ENCODE results near the gene PCBP4.
A peak's percentile ranks its signal among the peaks of the same experiment; 100 is the strongest.

PCBP4 gene

DNA sequence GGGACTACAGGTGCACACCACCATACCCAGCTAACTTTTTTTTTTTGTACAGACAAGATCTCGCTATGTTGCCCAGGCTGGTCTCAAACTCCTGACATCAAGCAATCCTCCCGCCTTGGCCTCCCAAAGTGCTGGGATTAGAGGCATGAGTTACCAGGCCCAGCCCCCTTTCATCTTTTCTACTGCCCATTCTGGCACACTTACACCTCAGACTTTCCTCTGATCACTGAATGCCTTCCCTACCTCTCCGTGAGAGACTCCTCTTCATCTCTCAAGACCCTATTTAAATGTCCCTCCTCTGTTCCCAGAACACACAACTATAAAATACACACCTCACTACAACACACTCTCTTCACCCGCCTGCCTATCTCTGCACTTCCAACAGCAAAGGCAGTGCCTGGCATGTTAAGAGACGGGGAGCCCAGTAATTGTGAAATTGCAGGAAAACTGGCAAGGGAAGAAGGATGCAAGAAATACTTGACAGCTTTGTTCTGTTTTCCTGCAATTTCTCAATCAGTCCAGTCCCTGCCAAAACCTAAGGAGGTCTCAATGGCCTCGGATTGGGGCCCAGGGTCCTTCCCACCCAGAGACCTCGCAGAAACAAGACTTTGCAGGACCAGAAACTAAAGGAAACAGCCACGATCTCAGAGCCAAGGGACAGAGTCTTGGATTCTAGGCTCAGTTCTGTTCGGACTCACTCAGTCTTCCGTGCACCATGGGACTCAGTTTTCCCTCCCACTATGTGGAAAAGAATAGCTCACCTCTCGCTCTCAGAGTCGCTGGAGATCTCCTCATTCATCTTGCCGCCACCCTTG is 26.4 kb downstream of the PCBP4 start:
- H3K9ac ChIP-seq (ENCODE audit: low read depth, low read length), result peak overlapping the region; percentile 89
- H3K4me2 ChIP-seq (ENCODE audit: low read length), result peak overlapping the region; percentile 99
- no peaks in the 10 kb centered on the region for H3K27me3 ChIP-seq (ENCODE audit: control insufficient read depth, insufficient read depth, low read length)
- H3K4me1 ChIP-seq (ENCODE audit: control insufficient read depth, insufficient read depth, low read length), result peaks cover 26% of the 10 kb centered on the region
- peaks cover 20% of the 10 kb centered on the region for H3K36me3 ChIP-seq (ENCODE audit: insufficient read depth, low read length)
- peak overlapping the region; percentile 90 for H3K4me3 ChIP-seq (ENCODE audit: low read length)
- no peaks in the 10 kb centered on the region for H3K9me3 ChIP-seq (replicated peaks; ENCODE audit: low read length)

DNA sequence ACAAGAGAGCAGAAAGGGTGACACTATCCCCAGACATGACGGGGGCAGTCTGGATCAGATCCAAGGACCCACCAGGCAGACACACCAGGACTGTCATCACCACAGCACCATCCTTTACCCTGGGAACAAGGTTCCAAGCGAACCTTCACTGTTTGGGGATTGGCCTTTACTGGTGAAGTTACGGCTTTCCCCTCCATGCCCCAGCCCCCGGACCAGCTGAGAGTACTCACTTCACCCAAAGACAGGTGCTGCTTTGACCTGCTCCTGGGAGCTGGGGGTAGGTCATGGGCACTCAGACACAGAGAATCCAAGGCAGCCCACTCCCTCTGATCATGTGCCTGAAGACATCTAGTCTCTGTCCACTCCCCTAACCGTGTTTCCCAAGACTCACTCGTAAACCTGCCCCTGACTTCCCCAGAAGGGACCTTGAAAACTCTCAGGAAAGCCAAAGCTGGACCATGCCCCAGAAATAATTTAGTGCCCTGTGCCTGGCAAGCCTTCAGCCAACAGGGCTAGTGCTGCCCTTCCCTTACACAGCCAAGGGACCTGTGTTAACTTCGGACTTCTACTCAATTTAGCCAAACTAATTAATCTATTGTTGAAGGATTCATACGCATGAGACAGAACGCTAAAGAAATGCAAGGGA is 28.4 kb downstream of the PCBP4 start:
- Histone ChIP-seq H3K4me3 (ENCODE audit: low read length) (no peak overlapping the region), H3K27me3 (ENCODE audit: control insufficient read depth, insufficient read depth, low read length) (no peaks in the 10 kb centered on the region), H3K4me1 (ENCODE audit: control insufficient read depth, insufficient read depth, low read length) (peaks cover 26% of the 10 kb centered on the region), H3K9ac (ENCODE audit: low read depth, low read length) (no peak overlapping the region), H3K36me3 (ENCODE audit: insufficient read depth, low read length) (peaks cover 34% of the 10 kb centered on the region), H3K4me2 (ENCODE audit: low read length) (no peak overlapping the region), H3K9me3 (replicated peaks; ENCODE audit: low read length) (no peaks in the 10 kb centered on the region)

DNA sequence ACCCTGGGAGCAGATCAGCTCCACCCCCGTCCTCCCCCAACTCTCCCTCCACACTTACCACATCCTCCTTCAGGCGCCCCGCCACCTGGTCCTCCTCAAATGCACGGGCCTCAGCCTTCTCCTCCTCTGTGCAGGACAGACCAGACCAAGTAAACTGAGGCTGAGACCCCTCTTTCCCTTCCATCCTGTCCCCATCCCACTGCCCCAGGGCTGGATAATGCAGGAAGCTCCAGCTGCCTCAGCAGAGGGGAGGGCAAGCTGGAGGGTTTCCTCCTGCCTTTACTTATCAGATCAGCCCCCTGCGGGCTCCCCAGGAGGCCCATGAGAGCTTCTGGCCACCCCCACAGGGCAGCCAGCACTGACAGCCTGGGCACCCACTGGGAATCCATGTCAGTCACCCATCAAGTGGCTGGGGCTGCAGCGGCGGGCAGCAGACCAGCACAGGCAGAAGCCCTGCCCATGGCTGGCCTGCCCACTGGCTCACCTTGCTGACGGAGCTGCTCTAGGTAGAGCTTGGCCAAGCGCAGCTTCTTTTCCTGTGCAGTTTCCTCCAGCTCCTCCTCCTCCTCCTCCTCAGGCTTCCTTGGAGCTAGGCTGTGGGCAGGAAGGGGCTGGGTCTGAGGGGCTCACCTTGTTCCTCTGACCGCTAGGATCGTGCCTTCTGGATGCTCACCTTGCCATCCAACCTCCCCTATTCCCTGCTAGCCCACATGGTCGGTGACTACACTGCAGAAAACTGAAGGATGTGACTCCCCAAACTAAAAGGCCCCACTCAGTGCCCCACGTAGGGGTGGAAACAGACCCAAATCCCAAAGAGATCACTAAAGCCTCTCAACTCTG is 29.4 kb downstream of the PCBP4 start:
- Histone ChIP-seq H3K36me3 (ENCODE audit: insufficient read depth, low read length) (peaks cover 40% of the 10 kb centered on the region), H3K4me2 (ENCODE audit: low read length) (no peak overlapping the region), H3K9ac (ENCODE audit: low read depth, low read length) (no peak overlapping the region), H3K9me3 (replicated peaks; ENCODE audit: low read length) (no peaks in the 10 kb centered on the region), H3K4me3 (ENCODE audit: low read length) (no peak overlapping the region), H3K27me3 (ENCODE audit: control insufficient read depth, insufficient read depth, low read length) (no peaks in the 10 kb centered on the region), H3K4me1 (ENCODE audit: control insufficient read depth, insufficient read depth, low read length) (peaks cover 18% of the 10 kb centered on the region)

DNA sequence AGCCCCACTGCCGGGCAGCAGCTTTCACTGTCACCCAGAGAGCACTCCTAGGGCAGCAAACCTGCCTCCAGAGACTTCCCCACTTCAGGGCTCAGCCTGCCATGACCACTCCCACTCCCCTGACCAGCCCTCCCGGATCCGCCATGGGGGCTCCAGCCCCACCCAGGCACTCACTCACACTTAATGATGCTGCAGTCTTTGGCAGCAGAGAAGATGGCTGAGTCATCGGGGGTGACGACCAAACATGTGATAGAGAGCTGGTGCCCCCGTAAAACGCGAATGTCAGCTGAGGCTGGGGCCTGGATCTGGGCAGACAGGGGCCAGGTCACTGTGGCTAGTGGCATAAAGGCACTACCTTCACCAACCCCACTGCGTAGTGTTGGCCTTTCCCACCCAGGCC is 30.2 kb downstream of the PCBP4 start:
- Histone ChIP-seq H3K9ac (ENCODE audit: low read depth, low read length) (no peak overlapping the region), H3K27me3 (ENCODE audit: control insufficient read depth, insufficient read depth, low read length) (no peaks in the 10 kb centered on the region), H3K4me2 (ENCODE audit: low read length) (no peak overlapping the region), H3K4me3 (ENCODE audit: low read length) (no peak overlapping the region), H3K4me1 (ENCODE audit: control insufficient read depth, insufficient read depth, low read length) (peaks cover 11% of the 10 kb centered on the region), H3K36me3 (ENCODE audit: insufficient read depth, low read length) (peaks cover 40% of the 10 kb centered on the region), H3K9me3 (replicated peaks; ENCODE audit: low read length) (no peaks in the 10 kb centered on the region)

DNA sequence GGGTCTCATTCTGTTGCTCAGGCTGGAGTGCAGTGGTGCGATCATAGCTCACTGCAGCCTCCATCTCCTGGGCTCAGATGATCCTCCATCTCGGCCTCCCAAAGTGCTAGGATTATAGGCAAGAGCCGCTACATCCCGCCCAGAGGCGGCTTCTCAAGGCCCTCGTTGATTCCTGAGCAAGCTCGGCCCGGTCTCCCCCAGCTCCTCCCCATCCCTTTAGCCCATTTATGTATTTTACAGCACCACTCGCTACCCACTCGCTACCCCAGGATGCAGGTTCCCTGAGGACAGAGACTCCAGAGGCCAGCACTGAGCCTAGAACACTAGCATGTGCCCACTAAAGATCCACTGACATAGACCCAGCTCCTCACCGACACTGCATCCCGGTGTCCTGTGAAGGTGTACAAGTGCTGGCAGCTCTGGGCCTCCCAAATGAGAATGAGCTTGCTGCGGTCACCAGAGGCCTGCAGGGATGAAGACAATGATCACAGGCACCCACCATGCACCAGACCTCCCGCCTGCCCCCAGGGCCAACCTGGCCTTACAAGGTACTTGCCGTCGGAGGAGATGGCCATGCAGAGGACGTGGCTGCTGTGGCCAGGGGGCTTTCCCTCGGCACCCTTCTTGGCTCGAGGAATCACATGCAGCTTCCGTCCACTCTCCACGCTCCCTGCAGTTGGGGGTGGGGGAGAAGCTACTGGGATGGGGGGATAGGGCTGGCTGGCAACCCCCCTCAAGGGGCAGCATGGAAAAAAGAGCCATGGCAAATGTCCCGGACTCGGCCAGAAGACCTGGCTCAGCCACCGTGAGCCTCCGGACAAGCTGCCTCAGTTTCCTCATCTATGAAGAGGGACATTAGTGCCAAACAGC is 31.1 kb downstream of the PCBP4 start:
- no peaks in the 10 kb centered on the region for H3K27me3 ChIP-seq (ENCODE audit: control insufficient read depth, insufficient read depth, low read length)
- H3K4me1 ChIP-seq (ENCODE audit: control insufficient read depth, insufficient read depth, low read length), result peaks cover 10% of the 10 kb centered on the region
- H3K9ac ChIP-seq (ENCODE audit: low read depth, low read length), result no peak overlapping the region
- H3K36me3 ChIP-seq (ENCODE audit: insufficient read depth, low read length), result peaks cover 44% of the 10 kb centered on the region
- no peak overlapping the region for H3K4me3 ChIP-seq (ENCODE audit: low read length)
- H3K4me2 ChIP-seq (ENCODE audit: low read length), result no peak overlapping the region
- no peaks in the 10 kb centered on the region for H3K9me3 ChIP-seq (replicated peaks; ENCODE audit: low read length)

DNA sequence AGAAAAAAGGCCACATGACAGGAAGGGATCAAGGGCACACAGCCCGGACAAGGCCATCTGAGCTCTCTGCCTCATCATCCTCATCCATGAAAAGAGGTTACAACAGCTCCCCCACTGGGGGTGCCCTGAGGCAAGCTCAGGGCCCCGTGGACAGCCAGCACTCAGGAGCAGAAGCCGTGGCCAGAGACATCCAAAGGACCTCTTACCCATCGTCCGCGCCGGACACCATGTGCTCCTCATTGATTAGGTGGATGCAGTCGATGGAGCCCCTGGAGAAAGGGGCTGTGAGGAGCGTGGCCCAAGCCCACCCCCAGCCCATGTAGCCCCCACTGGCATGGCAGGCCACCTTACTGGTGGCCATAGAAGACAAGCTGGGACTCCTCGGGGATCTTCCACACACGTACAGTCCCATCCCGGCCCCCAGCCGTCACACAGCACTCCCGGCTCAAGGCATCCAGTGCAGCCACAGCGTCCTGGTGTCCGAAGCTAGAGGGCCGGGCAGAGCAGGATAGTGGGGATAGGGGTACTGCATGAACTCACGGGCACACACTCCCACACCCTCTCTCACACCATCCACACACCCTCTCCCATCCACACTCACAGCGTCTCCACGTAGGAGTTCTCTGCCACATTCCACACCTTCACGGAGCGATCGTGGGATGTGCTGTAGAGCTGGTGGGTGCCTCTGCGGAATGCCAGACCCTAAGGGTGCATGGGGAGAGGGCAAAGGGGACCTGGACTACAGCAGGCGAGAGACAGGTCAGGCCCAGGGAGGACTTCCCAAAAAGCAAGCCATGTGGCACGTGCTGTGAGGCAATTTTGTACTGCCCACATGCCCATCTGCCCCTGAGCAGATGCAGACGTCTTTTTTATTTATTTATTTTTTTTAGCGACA is 32.0 kb downstream of the PCBP4 start:
- Histone ChIP-seq H3K4me1 (ENCODE audit: control insufficient read depth, insufficient read depth, low read length) (peaks cover 1% of the 10 kb centered on the region), H3K27me3 (ENCODE audit: control insufficient read depth, insufficient read depth, low read length) (no peaks in the 10 kb centered on the region), H3K9ac (ENCODE audit: low read depth, low read length) (no peak overlapping the region), H3K4me2 (ENCODE audit: low read length) (no peak overlapping the region), H3K4me3 (ENCODE audit: low read length) (no peak overlapping the region), H3K9me3 (replicated peaks; ENCODE audit: low read length) (no peaks in the 10 kb centered on the region), H3K36me3 (ENCODE audit: insufficient read depth, low read length) (peaks cover 44% of the 10 kb centered on the region)

DNA sequence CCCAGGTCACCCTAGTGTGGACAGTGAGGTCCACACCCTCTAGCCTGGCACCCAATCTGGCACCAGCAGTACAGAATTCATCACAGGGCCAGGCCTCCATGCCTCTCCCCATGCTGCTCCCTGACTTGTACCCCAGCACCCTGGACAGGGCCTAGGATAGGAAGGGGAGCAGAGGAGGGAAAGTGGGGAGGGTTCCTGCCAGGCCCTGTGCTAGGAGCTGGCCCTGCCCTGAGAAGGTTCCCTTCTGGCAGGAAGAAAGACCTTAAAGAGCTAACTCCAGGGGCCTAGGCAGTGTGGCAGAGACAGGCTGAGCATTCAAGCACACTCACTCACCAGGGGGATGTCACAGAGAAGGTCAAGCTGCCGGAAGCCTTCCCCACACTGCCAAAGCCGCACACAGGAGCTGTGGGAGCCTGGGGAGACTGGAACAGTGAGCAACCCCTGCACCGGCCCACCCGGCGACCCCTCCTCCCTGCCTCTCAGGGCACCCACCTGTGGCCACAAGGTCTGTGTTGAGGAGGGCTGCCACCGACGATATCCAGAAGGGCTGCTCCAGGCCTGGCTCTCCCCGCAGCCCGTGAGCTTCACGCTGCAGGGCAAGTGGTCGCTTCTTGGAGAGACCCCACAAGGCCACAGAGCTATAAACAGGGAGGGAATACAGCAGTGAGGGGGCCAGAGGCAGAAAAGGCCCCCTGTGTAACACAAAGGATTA is 33.0 kb downstream of the PCBP4 start:
- Histone ChIP-seq H3K9ac (ENCODE audit: low read depth, low read length) (no peak overlapping the region), H3K27me3 (ENCODE audit: control insufficient read depth, insufficient read depth, low read length) (no peaks in the 10 kb centered on the region), H3K9me3 (replicated peaks; ENCODE audit: low read length) (no peaks in the 10 kb centered on the region), H3K4me1 (ENCODE audit: control insufficient read depth, insufficient read depth, low read length) (no peaks in the 10 kb centered on the region), H3K36me3 (ENCODE audit: insufficient read depth, low read length) (peaks cover 44% of the 10 kb centered on the region), H3K4me2 (ENCODE audit: low read length) (no peak overlapping the region), H3K4me3 (ENCODE audit: low read length) (no peak overlapping the region)

DNA sequence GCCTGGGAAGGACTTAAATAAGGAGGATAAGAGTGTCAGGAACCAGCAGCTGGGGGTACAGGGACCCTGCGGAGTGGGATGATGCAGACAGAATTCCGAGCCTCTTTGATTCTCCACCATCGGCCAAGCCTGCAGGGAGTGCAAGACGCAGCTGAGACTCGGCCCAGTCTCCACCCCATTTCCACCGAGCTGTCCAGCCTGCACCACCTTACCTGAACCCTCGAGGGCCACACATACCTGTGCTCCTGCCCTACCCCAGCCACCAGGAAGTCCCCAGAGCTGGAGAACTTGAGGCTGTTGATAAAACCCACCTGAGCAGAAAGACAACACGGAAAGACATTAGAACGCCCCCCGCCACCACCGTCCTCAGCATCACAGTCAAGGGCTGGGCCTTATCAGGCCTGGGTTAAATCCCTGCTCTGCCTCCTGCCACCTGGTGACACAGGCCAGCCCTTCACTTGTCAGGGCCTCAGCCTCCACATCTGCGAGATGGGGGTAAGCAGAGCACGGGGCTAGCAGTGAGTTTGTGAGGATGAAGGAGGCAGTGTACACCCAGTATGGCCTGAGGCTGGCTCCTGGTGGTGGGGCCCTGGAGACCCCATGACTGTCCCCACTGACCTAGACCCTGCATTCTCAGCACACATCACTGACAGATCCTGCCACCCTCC is 33.6 kb downstream of the PCBP4 start:
- Histone ChIP-seq H3K36me3 (ENCODE audit: insufficient read depth, low read length) (peaks cover 44% of the 10 kb centered on the region), H3K4me2 (ENCODE audit: low read length) (no peak overlapping the region), H3K4me3 (ENCODE audit: low read length) (no peak overlapping the region), H3K9ac (ENCODE audit: low read depth, low read length) (no peak overlapping the region), H3K9me3 (replicated peaks; ENCODE audit: low read length) (no peaks in the 10 kb centered on the region), H3K27me3 (ENCODE audit: control insufficient read depth, insufficient read depth, low read length) (no peaks in the 10 kb centered on the region), H3K4me1 (ENCODE audit: control insufficient read depth, insufficient read depth, low read length) (no peaks in the 10 kb centered on the region)

DNA sequence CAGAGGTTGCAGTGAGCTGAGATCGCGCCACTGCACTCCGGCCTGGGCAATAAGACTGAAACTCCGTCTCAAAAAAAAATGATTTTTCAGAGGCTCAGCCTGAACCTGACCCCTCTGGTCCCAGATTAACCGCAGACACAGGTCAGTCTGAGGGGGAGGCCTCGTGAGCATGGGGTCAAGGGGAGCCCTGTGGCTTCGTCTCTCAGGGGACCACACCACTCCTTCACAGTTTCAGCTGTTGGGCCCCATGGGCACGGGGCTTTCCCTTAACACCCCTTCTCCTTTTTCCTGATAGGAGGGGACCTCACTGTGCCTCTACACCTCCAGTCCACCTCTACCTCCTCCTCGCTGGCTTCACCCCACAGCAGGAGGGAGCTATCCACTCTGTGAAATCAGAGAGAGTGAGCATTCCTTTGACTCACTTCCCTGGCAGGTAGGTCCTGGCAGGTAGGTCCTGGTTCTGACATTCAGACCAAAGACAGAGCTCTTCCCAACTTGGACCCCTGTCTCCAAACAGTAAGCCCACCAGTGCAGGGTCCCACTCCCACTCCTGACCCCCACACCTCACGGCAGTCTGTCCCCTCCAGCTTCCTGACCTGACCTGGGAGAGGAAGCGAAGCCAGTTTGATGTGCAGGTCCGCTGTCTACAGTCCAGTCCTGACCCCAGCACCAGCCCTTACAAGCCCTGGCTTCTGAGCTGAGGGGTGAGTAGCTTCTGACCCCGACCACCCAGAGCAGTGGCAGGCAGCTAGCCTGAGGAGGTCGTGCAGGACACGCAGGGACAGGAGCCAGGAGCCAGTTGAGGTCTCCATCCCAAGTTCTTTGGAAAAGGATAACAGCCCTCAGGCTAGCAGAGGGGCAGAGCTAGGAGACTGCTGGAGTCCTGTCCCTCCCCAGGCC is 34.5 kb downstream of the PCBP4 start:
- no peak overlapping the region for H3K4me2 ChIP-seq (ENCODE audit: low read length)
- H3K27me3 ChIP-seq (ENCODE audit: control insufficient read depth, insufficient read depth, low read length), result no peaks in the 10 kb centered on the region
- no peaks in the 10 kb centered on the region for H3K4me1 ChIP-seq (ENCODE audit: control insufficient read depth, insufficient read depth, low read length)
- H3K9me3 ChIP-seq (replicated peaks; ENCODE audit: low read length), result no peaks in the 10 kb centered on the region
- H3K9ac ChIP-seq (ENCODE audit: low read depth, low read length), result no peak overlapping the region
- peaks cover 42% of the 10 kb centered on the region for H3K36me3 ChIP-seq (ENCODE audit: insufficient read depth, low read length)
- H3K4me3 ChIP-seq (ENCODE audit: low read length), result no peak overlapping the region
